C1 segment of cervical spinal cord (tissue), 14 donors: Measurements from ENCODE around the gene VWCE.
"Not testable (repeated sequence)": the region's sequence is repeated elsewhere in the genome, so short reads cannot be mapped to it uniquely, and the experiment has no call there.

Source experiments
- DNase-seq, 14 donors: peaks; one replicate each; lab custom pipeline; 2025; lab: John Stamatoyannopoulos, UW

Gene VWCE

GRCh38 chr11:61213711-61214324 is 81.3 kb downstream of the VWCE start:
- DNase-seq = not testable (repeated sequence)

- not testable (repeated sequence) for DNase-seq
These were observed 82.9 kb downstream of the VWCE start for GRCh38 chr11:61212202-61212601.

GRCh38 chr11:61211327-61211952 is 83.7 kb downstream of the VWCE start:
- DNase-seq = not testable (repeated sequence)

GRCh38 chr11:61210629-61211028 is 84.5 kb downstream of the VWCE start:
- DNase-seq = not testable (repeated sequence)
